Colonic mucosa (tissue), 4 donors: ENCODE measurements around the gene PRKCA. TPM values are rescaled to one million over a fixed set of nuclear protein-coding genes. Genes with fewer than 3 reads are reported as not detected.
A peak's percentile ranks its signal among the peaks of the same experiment; 100 is the strongest.

ENCODE experiments used
- DNase-seq: peaks from one replicate; pipeline ENCODE4 v3.0.0-alpha.2; 2020
- H3K27ac ChIP-seq: fragments of 200-600 bp; one replicate; pipeline ENCODE4 v1.8.0; 2021
- H3K27me3 ChIP-seq: fragments of 200-600 bp; one replicate; pipeline ENCODE4 v1.8.0; 2021
- H3K36me3 ChIP-seq: fragments of 200-600 bp; one replicate; pipeline ENCODE4 v1.8.0; 2021
- H3K4me1 ChIP-seq: fragments of 200-600 bp; one replicate; pipeline ENCODE4 v1.8.0; 2021; ENCODE audit warnings: mild to moderate bottlenecking
- H3K4me3 ChIP-seq: fragments of 200-600 bp; one replicate; pipeline ENCODE4 v1.8.0; 2021
- H3K9ac ChIP-seq, 2 donors: one replicate each; pipeline ENCODE4 v1.7.0; 2013; ENCODE audit warnings: control low read depth in 2 of 2, low read depth in 2 of 2, low read length in 2 of 2
- H3K9me3 ChIP-seq: fragments of 200-600 bp; one replicate; pipeline ENCODE4 v1.8.0; 2021
- CTCF ChIP-seq: fragments of 200-600 bp; IDR thresholded peaks from one replicate; pipeline ENCODE4 v1.8.0; 2022; ENCODE audit warnings: antibody characterized with exemption, mild to moderate bottlenecking
- intact Hi-C: fragments of 100-400 bp; cut with DNase I; formaldehyde crosslinking; loops from one replicate; pipeline ENCODE4 v1.14.1; 2022
- total RNA-seq, 2 donors: library from RNA; stranded (reverse); fragmentation: NEBNext Ultra II Directional in 1 of 2; extraction: Animal tissue kit (Norgen Biotek cat#: 25700) in 1 of 2; gene quantifications; one replicate each; pipeline ENCODE4 v1.2.1, GENCODE V29; 2021
- donor health status: healthy.
- donor health status: DM: no; HTN: no; CAD: no.
- donor health status: DM: no; HTN: no; CAD: no.

Gene PRKCA
- total RNA-seq, 2 donors from 2014 or later: 40.0 to 41.8 TPM

- H3K9ac ChIP-seq: peak overlapping the region in 1 of 2 donors; percentile 53
- H3K4me3 ChIP-seq: no peak overlapping the region
- intact Hi-C loops: no loop called here
- DNase-seq: no peak
- H3K27me3 ChIP-seq: no peaks in the 10 kb centered on the region
- TF ChIP-seq CTCF: no peak
- H3K4me1 ChIP-seq: peaks cover 24% of the 10 kb centered on the region
- H3K36me3 ChIP-seq: no peaks in the 10 kb centered on the region
- no peaks in the 10 kb centered on the region for H3K9me3 ChIP-seq
- no peak overlapping the region for H3K27ac ChIP-seq
Measured at GRCh38 chr17:66416207-66416940, 114.0 kb downstream of the PRKCA start.

- H3K27me3 ChIP-seq: no peaks in the 10 kb centered on the region
- DNase-seq: no peak
- H3K4me1 ChIP-seq: peaks cover 22% of the 10 kb centered on the region
- no peaks in the 10 kb centered on the region for H3K9me3 ChIP-seq
- no peaks in the 10 kb centered on the region for H3K36me3 ChIP-seq
- intact Hi-C loops: no loop called here
- TF ChIP-seq CTCF: no peak
- no peak overlapping the region for H3K9ac ChIP-seq
- no peak overlapping the region for H3K27ac ChIP-seq
- no peak overlapping the region for H3K4me3 ChIP-seq
Measured at GRCh38 chr17:66417300-66417719, 114.9 kb downstream of the PRKCA start.

- peaks cover 3% of the 10 kb centered on the region for H3K4me1 ChIP-seq
- no peaks in the 10 kb centered on the region for H3K36me3 ChIP-seq
- no peaks in the 10 kb centered on the region for H3K27me3 ChIP-seq
- DNase-seq: no peak
- no peaks in the 10 kb centered on the region for H3K9me3 ChIP-seq
- TF ChIP-seq CTCF: no peak
- H3K27ac ChIP-seq: no peak overlapping the region
- H3K9ac ChIP-seq: no peak overlapping the region
- no peak overlapping the region for H3K4me3 ChIP-seq
- intact Hi-C loops: loop anchor here (10.0 kb wide), 2 partner anchors 116 to 166 kb away; partner anchors contain the start of gene PRKCA
Measured at GRCh38 chr17:66420961-66421371, 118.6 kb downstream of the PRKCA start.

- no peaks in the 10 kb centered on the region for H3K36me3 ChIP-seq
- H3K27me3 ChIP-seq: no peaks in the 10 kb centered on the region
- no peak for TF ChIP-seq CTCF
- H3K9me3 ChIP-seq: no peaks in the 10 kb centered on the region
- H3K4me3 ChIP-seq: no peak overlapping the region
- no peak overlapping the region for H3K27ac ChIP-seq
- DNase-seq: no peak
- H3K9ac ChIP-seq: no peak overlapping the region
- intact Hi-C loops: loop anchor here (10.0 kb wide), 2 partner anchors 117 to 167 kb away; partner anchors contain the start of gene PRKCA
- H3K4me1 ChIP-seq: no peaks in the 10 kb centered on the region
Measured at GRCh38 chr17:66422186-66422585, 119.8 kb downstream of the PRKCA start.

GRCh38 chr17:66423056-66423955 lies 120.9 kb downstream of the PRKCA start:
- DNase-seq: no peak
- Histone ChIP-seq H3K4me1 (no peaks in the 10 kb centered on the region), H3K36me3 (no peaks in the 10 kb centered on the region), H3K9me3 (no peaks in the 10 kb centered on the region), H3K9ac (no peak overlapping the region), H3K4me3 (no peak overlapping the region), H3K27ac (no peak overlapping the region), H3K27me3 (no peaks in the 10 kb centered on the region)
- intact Hi-C loops: loop anchor here (10.0 kb wide), 2 partner anchors 119 to 169 kb away; partner anchors contain the start of gene PRKCA
- TF ChIP-seq CTCF: no peak
